WI38 (cell line): ENCODE data around the gene PRKCI.
"Not testable (repeated sequence)": the region's sequence is repeated elsewhere in the genome, so short reads cannot be mapped to it uniquely, and the experiment has no call there.

Experiments used
- H3K4me3 ChIP-seq: 2 replicates; pipeline ENCODE4 v1.5.1; 2011; ENCODE audit warnings: low read depth, mild to moderate bottlenecking, control low read depth, low read length
- TF ChIP-seq, protein P1 (sequence below): IDR thresholded peaks from 2 replicates; pipeline ENCODE4 v1.5.1; 2012; ENCODE audit warnings: low read depth, mild to moderate bottlenecking, control low read depth, low read length

The PRKCI gene

DNA sequence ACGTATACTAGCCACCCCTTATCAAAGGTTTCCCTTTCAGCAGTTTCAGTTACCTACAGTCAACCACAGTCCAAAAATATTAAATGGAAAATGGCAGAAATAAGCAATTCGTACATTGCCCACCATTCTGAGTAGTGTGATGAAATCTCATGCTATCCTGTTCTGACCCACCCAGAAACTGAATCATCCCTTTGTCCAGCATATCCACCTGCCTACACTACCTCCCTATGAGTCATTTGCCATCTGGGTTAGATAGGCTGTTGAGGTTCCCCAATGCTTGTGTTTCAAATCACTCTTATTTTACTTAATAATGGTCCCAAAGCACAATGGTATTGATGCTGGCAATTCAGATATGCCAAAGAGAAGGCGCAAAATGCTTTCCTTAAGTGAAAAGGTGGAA lies 25.4 kb upstream of the PRKCI start:
- H3K4me3 ChIP-seq: no peak overlapping the region
- TF ChIP-seq, protein P1, sequence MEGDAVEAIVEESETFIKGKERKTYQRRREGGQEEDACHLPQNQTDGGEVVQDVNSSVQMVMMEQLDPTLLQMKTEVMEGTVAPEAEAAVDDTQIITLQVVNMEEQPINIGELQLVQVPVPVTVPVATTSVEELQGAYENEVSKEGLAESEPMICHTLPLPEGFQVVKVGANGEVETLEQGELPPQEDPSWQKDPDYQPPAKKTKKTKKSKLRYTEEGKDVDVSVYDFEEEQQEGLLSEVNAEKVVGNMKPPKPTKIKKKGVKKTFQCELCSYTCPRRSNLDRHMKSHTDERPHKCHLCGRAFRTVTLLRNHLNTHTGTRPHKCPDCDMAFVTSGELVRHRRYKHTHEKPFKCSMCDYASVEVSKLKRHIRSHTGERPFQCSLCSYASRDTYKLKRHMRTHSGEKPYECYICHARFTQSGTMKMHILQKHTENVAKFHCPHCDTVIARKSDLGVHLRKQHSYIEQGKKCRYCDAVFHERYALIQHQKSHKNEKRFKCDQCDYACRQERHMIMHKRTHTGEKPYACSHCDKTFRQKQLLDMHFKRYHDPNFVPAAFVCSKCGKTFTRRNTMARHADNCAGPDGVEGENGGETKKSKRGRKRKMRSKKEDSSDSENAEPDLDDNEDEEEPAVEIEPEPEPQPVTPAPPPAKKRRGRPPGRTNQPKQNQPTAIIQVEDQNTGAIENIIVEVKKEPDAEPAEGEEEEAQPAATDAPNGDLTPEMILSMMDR: no peak

DNA sequence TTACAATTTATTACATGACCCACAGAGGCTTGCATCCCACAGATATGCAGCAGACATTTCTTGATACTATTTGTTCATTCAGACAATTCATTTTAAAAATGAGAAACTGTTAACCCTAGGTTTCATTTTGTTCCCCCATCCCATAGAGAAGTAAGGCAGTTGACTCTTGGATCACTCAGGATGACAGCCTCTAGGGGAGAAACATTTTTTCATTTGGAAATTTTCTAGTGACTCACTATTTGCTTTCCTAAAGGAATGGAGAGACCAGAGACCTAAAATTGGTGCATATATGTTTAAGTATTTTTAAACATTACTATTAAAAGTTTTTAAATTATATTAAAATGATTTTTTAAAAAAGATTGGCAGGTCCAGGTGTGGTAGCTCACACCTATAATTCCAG lies 21.2 kb upstream of the PRKCI start:
- TF ChIP-seq, protein P1: no peak
- no peak overlapping the region for H3K4me3 ChIP-seq

DNA sequence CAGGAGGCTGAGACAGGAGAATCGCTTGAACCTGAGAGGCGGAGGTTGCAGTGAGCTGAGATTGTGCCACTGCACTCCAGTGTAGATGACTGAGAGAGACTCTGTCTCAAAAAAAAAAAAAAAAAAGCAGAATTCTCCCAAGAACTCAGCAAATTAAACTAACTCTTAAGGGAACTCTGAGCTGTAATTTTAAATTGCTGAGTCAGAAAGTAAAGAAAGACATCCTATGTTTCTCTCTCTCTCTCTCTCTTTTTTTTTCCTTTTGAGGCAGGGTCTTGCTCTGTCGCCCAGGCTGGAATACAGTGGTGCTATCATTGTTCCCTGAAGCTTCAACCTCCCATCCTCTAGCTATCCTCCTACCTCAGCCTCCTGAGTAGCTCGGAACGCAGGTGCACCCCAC lies 20.7 kb upstream of the PRKCI start:
- TF ChIP-seq, protein P1: no peak
- H3K4me3 ChIP-seq: no peak overlapping the region

DNA sequence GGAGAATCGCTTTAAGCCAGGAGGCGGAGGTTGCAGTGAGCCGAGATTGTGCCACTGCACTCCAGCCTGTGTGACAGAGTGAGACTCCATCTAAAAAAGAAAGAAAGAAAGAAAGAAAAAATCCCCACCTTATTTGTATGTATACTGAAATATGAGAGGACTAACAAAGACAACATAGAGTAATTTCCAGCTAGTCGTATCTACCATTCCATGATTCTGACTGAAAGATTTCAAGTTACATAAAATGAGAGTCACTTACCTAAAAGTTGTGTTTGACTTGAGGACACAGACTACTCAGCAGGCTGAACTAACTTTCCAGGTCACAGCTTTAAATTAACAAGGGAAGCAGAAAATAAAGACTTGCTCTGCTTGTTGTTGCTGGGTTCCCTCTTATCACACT lies 18.8 kb upstream of the PRKCI start:
- H3K4me3 ChIP-seq: no peak overlapping the region
- TF ChIP-seq, protein P1: no peak

DNA sequence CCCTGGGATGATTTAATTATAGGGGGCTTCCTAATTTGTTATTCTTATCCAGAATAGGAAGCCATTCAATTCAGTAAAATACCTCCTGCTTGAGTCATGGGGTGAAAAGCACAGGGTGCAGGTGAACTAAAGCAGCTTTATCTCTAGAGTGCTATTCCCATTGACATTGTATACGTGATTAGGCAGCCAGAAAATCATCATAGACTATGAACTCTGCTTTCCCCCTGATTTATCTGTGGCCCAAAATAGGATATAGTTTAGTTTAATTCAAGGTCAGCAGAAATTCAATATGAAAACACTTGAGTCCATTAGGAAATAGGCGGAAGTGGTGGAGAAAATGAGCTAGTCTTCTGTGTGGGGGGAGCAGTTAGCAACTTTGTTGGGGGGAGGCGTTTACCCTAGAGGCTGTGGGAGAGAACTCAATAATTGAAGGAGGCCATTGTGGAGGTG lies 18.2 kb upstream of the PRKCI start:
- TF ChIP-seq, protein P1: no peak
- no peak overlapping the region for H3K4me3 ChIP-seq

DNA sequence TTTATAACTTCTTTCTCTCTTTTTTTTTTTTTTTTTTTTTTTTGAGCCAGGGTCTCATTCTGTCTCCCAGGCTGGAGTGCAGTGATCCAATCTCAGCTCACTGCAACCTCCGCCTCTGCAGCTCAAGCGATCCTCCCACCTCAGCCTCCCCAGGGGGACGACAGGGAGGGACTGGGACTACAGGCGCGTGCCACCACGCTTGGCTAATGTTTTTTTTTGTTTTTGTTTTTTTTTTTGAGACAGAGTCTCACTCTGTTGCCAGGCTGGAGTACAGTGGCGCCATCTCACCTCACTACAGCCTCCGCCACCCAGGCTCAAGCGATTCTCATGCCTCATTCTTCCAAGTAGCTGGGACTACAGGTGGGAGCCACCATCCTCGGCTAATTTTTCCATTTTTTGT lies 17.7 kb upstream of the PRKCI start:
- H3K4me3 ChIP-seq: no peak overlapping the region
- TF ChIP-seq, protein P1: no peak

DNA sequence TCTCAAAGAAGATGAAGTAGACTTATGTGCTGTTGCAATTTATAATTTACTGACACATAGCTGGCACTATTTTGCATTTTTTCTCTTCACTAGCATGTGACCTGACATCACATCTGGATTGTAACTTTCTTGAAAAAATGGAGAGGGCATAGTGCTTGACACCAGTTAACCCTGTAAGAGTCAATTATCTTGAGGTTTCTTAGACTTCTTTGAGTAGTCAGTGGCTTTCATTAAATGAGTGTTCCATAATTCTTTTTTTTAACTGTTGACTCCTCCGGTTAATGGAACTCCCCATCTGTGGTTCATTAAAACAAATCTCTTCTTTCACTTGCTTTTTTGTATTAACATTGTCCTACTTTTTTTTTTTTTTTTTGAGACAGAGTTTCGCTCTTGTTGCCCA lies 16.9 kb upstream of the PRKCI start:
- TF ChIP-seq, protein P1: no peak
- no peak overlapping the region for H3K4me3 ChIP-seq

DNA sequence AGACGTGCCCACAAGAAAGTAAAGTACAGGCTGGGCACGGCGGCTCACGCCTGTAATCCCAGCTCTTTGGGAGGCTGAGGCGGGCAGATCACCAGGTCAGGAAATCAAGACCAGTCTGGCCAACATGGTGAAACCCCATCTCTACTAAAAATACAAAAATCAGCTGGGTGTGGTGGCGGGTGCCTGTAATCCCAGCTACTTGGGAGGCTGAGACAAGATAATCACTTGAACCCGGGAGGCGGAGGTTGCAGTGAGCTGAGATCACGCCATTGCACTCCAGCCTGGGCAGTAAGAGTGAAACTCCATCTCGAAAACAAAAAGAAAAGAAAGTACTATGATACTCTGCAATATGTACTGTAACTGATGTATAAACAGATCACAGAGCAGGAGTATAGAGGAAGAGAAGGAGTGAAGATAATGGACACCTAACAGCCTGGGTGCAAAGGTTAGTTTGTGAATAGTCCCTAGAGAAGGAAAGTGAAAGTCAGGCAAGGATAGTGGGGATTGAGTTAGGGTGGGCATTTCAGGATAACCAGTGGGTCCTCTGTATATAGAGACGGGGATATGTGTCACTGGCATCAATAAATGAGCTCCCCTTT lies 16.0 kb upstream of the PRKCI start:
- H3K4me3 ChIP-seq: not testable (repeated sequence)
